ENCODE measurements around the gene IFNGR2.
A peak's percentile ranks its signal among the peaks of the same experiment; 100 is the strongest.

The IFNGR2 gene

GRCh38 chr21:33367309-33367973, 35.8 kb upstream of the IFNGR2 start:
- TF ChIP-seq EZH2 (IDR thresholded peaks at IDR 0.05; ENCODE audit: borderline replicate concordance, low read depth, low read length, severe bottlenecking) (no peak), CTCF (IDR thresholded peaks at IDR 0.05; ENCODE audit: borderline replicate concordance, extremely low read depth, low read length, poor library complexity, severe bottlenecking) (no peak)
- Histone ChIP-seq H3K4me3 (ENCODE audit: low read depth in 1 of 2, low read length in 2 of 2) (no peak overlapping the region), H3K36me3 (ENCODE audit: insufficient read depth, low read length) (no peaks in the 10 kb centered on the region), H3K27ac (ENCODE audit: low read length) (no peak overlapping the region), H2AFZ (ENCODE audit: low read depth, low read length) (no peak overlapping the region), H4K20me1 (ENCODE audit: insufficient read depth, low read length) (no peaks in the 10 kb centered on the region), H3K9me3 (ENCODE audit: insufficient read depth, low read length, severe bottlenecking) (peaks cover 26% of the 10 kb centered on the region), H3K79me2 (ENCODE audit: insufficient read depth, low read length) (no peaks in the 10 kb centered on the region), H3K27me3 (ENCODE audit: insufficient read depth, low read length, poor library complexity) (no peaks in the 10 kb centered on the region), H3K9ac (ENCODE audit: low read depth, low read length) (no peak overlapping the region), H3K4me2 (ENCODE audit: insufficient read depth, low read length) (no peak overlapping the region), H3K4me1 (ENCODE audit: insufficient read depth, low read length) (no peaks in the 10 kb centered on the region)
- DNase-seq (peak; percentile 42), ATAC-seq (ENCODE audit: insufficient read depth, low read depth) (no peak)

- DNase-seq (no peak), ATAC-seq (ENCODE audit: insufficient read depth, low read depth) (no peak)
- peaks cover 26% of the 10 kb centered on the region for H3K9me3 ChIP-seq (ENCODE audit: insufficient read depth, low read length, severe bottlenecking)
- no peak overlapping the region for H3K9ac ChIP-seq (ENCODE audit: low read depth, low read length)
- H3K27me3 ChIP-seq (ENCODE audit: insufficient read depth, low read length, poor library complexity): no peaks in the 10 kb centered on the region
- TF ChIP-seq EZH2 (IDR thresholded peaks at IDR 0.05; ENCODE audit: borderline replicate concordance, low read depth, low read length, severe bottlenecking): no peak
- TF ChIP-seq CTCF (IDR thresholded peaks at IDR 0.05; ENCODE audit: borderline replicate concordance, extremely low read depth, low read length, poor library complexity, severe bottlenecking): no peak
- no peaks in the 10 kb centered on the region for H3K79me2 ChIP-seq (ENCODE audit: insufficient read depth, low read length)
- H3K4me3 ChIP-seq (ENCODE audit: low read depth in 1 of 2, low read length in 2 of 2): no peak overlapping the region
- no peaks in the 10 kb centered on the region for H3K36me3 ChIP-seq (ENCODE audit: insufficient read depth, low read length)
- no peaks in the 10 kb centered on the region for H4K20me1 ChIP-seq (ENCODE audit: insufficient read depth, low read length)
- no peak overlapping the region for H2AFZ ChIP-seq (ENCODE audit: low read depth, low read length)
- H3K4me1 ChIP-seq (ENCODE audit: insufficient read depth, low read length): no peaks in the 10 kb centered on the region
- no peak overlapping the region for H3K27ac ChIP-seq (ENCODE audit: low read length)
- no peak overlapping the region for H3K4me2 ChIP-seq (ENCODE audit: insufficient read depth, low read length)
Measured at GRCh38 chr21:33368124-33368523, 35.1 kb upstream of the IFNGR2 start.

- DNase-seq (no peak), ATAC-seq (ENCODE audit: insufficient read depth, low read depth) (no peak)
- TF ChIP-seq EZH2 (IDR thresholded peaks at IDR 0.05; ENCODE audit: borderline replicate concordance, low read depth, low read length, severe bottlenecking) (no peak), CTCF (IDR thresholded peaks at IDR 0.05; ENCODE audit: borderline replicate concordance, extremely low read depth, low read length, poor library complexity, severe bottlenecking) (no peak)
- no peak overlapping the region for H3K27ac ChIP-seq (ENCODE audit: low read length)
- H3K27me3 ChIP-seq (ENCODE audit: insufficient read depth, low read length, poor library complexity): no peaks in the 10 kb centered on the region
- no peaks in the 10 kb centered on the region for H3K4me1 ChIP-seq (ENCODE audit: insufficient read depth, low read length)
- H3K4me2 ChIP-seq (ENCODE audit: insufficient read depth, low read length): no peak overlapping the region
- no peaks in the 10 kb centered on the region for H3K79me2 ChIP-seq (ENCODE audit: insufficient read depth, low read length)
- peaks cover 26% of the 10 kb centered on the region for H3K9me3 ChIP-seq (ENCODE audit: insufficient read depth, low read length, severe bottlenecking)
- H3K4me3 ChIP-seq (ENCODE audit: low read depth in 1 of 2, low read length in 2 of 2): no peak overlapping the region
- no peak overlapping the region for H2AFZ ChIP-seq (ENCODE audit: low read depth, low read length)
- H3K9ac ChIP-seq (ENCODE audit: low read depth, low read length): no peak overlapping the region
- H3K36me3 ChIP-seq (ENCODE audit: insufficient read depth, low read length): no peaks in the 10 kb centered on the region
- no peaks in the 10 kb centered on the region for H4K20me1 ChIP-seq (ENCODE audit: insufficient read depth, low read length)
Measured at GRCh38 chr21:33368576-33368975, 34.6 kb upstream of the IFNGR2 start.

Data from DND-41 (cell line).